Measurements from ENCODE around the gene KRTAP5-1. TPM values are rescaled to one million over a fixed set of nuclear protein-coding genes. Genes with fewer than 3 reads are reported as not detected.

The KRTAP5-1 gene
- total RNA-seq, 1 donor from 2014 or later: not detected

DNA sequence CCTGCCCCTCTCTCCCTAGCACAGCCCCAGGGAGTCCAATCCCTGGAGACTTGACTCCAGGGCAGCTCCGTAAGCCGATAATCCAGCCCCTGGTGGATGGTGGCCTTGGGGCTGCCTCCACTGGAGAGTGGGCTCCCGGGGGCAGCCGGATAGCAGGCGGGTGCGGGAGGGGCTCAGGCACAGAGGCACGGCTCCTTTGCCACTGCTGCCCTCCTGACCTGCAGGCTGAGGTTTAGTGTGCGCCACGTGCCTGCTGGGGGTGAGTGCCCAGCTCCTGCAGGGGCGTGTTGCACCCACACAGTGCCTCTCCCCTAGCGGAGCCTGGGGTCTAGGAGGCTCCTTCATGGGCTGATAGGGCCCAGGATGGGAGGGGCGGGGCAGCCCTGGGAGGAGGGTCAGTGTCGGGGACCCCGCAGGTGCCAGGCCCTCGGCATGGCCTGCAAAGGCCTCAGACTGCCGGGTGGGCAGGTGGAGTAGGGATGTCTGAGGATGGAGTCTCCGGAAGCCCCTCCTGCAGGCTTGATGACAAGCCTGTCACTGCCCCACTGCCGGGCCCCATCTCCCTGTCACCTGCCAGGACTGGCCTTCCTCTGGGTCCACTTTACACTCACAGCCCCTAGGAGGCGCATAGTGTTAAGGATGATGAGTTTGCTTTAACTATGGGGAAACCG, 18.6 kb downstream of the KRTAP5-1 start:
- H3K4me3 ChIP-seq (ENCODE audit: low read depth, low read length): no peak overlapping the region
- H3K27me3 ChIP-seq (ENCODE audit: control insufficient read depth, insufficient read depth, low read length): no peaks in the 10 kb centered on the region
- no peaks in the 10 kb centered on the region for H3K36me3 ChIP-seq (ENCODE audit: control insufficient read depth, insufficient read depth, low read length)
- DNase-seq (ENCODE audit: low read depth): no peak
- peak; percentile 1 for TF ChIP-seq CTCF (IDR thresholded peaks at IDR 0.05; ENCODE audit: insufficient read depth, low read length, poor library complexity, severe bottlenecking)

DNA sequence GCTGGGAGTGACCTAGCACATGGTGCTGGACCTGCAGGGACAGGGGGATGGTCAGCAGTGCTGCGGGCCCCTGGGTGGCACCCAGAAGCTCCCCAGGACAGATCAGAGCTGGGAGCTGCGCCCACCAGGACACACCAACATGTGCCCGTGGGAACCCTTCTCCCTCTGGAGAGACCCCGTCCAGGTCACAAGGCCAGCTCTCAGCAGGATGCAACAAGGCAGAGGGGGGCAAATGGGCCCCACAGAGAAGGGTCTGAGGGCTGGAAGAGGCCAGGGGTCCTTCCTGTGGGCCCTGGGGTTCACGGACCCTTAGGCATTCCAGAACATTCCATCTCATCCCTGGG, 19.2 kb downstream of the KRTAP5-1 start:
- no peak for DNase-seq (ENCODE audit: low read depth)
- TF ChIP-seq CTCF (IDR thresholded peaks at IDR 0.05; ENCODE audit: insufficient read depth, low read length, poor library complexity, severe bottlenecking): no peak
- Histone ChIP-seq H3K4me3 (ENCODE audit: low read depth, low read length) (no peak overlapping the region), H3K27me3 (ENCODE audit: control insufficient read depth, insufficient read depth, low read length) (no peaks in the 10 kb centered on the region), H3K36me3 (ENCODE audit: control insufficient read depth, insufficient read depth, low read length) (no peaks in the 10 kb centered on the region)

GRCh38 chr11:1565173-1565903, 19.7 kb downstream of the KRTAP5-1 start:
- no peak for TF ChIP-seq CTCF (IDR thresholded peaks at IDR 0.05; ENCODE audit: insufficient read depth, low read length, poor library complexity, severe bottlenecking)
- no peaks in the 10 kb centered on the region for H3K27me3 ChIP-seq (ENCODE audit: control insufficient read depth, insufficient read depth, low read length)
- H3K36me3 ChIP-seq (ENCODE audit: control insufficient read depth, insufficient read depth, low read length): peaks cover 1% of the 10 kb centered on the region
- no peak for DNase-seq (ENCODE audit: low read depth)
- no peak overlapping the region for H3K4me3 ChIP-seq (ENCODE audit: low read depth, low read length)

- no peaks in the 10 kb centered on the region for H3K27me3 ChIP-seq (ENCODE audit: control insufficient read depth, insufficient read depth, low read length)
- TF ChIP-seq CTCF (IDR thresholded peaks at IDR 0.05; ENCODE audit: insufficient read depth, low read length, poor library complexity, severe bottlenecking): no peak
- H3K36me3 ChIP-seq (ENCODE audit: control insufficient read depth, insufficient read depth, low read length): peaks cover 1% of the 10 kb centered on the region
- no peak overlapping the region for H3K4me3 ChIP-seq (ENCODE audit: low read depth, low read length)
- peak; percentile 81 for DNase-seq (ENCODE audit: low read depth)
Measured at GRCh38 chr11:1564535-1565172, 20.4 kb downstream of the KRTAP5-1 start.

GRCh38 chr11:1563697-1564534, 21.2 kb downstream of the KRTAP5-1 start:
- no peak for DNase-seq (ENCODE audit: low read depth)
- H3K36me3 ChIP-seq (ENCODE audit: control insufficient read depth, insufficient read depth, low read length): peaks cover 1% of the 10 kb centered on the region
- TF ChIP-seq CTCF (IDR thresholded peaks at IDR 0.05; ENCODE audit: insufficient read depth, low read length, poor library complexity, severe bottlenecking): no peak
- no peaks in the 10 kb centered on the region for H3K27me3 ChIP-seq (ENCODE audit: control insufficient read depth, insufficient read depth, low read length)
- H3K4me3 ChIP-seq (ENCODE audit: low read depth, low read length): no peak overlapping the region
